Natural killer cell treated with Interleukin-12 subunit alpha and Interleukin-12 subunit beta and Interleukin-15 and Interleukin-18, amount 100 ng/mL, for 72 hours (primary cell): Measurements from ENCODE around the gene MRPL21. TPM values are rescaled to one million over a fixed set of nuclear protein-coding genes. Genes with fewer than 3 reads are reported as not detected.
"Not testable (repeated sequence)": the region's sequence is repeated elsewhere in the genome, so short reads cannot be mapped to it uniquely, and the experiment has no call there.

Experiments used
- ATAC-seq, 2 donors: fragments of 150-1000 bp; cut with Tn5 transposase in 1 of 2; sonication (Bioruptor Pico), chemical (Tn5 transposase) in 1 of 2; 2 replicates each; pipeline ENCODE4 v1.10.0; 2021
- DNase-seq: peaks from one replicate; pipeline ENCODE4 v3.0.0; 2022; ENCODE audit warnings: low spot score
- H3K27ac Mint-ChIP-seq, 2 donors: 1 replicate in 1 of 2; 2 replicates in 1 of 2; pipeline ENCODE4 v1.8.0; 2022; ENCODE audit warnings: mixed read lengths in 2 of 2, mild to moderate bottlenecking in 1 of 2, moderate library complexity in 1 of 2
- H3K27me3 Mint-ChIP-seq, 2 donors: 1 replicate in 1 of 2; 2 replicates in 1 of 2; pipeline ENCODE4 v1.8.0; 2022; ENCODE audit warnings: mixed read lengths in 2 of 2
- H3K36me3 Mint-ChIP-seq: one replicate; pipeline ENCODE4 v1.8.0; 2022; ENCODE audit warnings: mixed read lengths
- H3K4me1 Mint-ChIP-seq, 2 donors: 1 replicate in 1 of 2; 2 replicates in 1 of 2; pipeline ENCODE4 v1.8.0; 2022; ENCODE audit warnings: low read depth in 2 of 2, mixed read lengths in 2 of 2, mild to moderate bottlenecking in 1 of 2
- H3K4me3 Mint-ChIP-seq: one replicate; pipeline ENCODE4 v1.8.0; 2022; ENCODE audit warnings: mixed read lengths
- H3K9me3 Mint-ChIP-seq: 2 replicates; pipeline ENCODE4 v1.8.0; 2022; ENCODE audit warnings: mixed read lengths
- total RNA-seq, 2 donors: library from RNA; stranded (reverse); gene quantifications; one replicate each; pipeline ENCODE4 v1.2.3, GENCODE V29; 2022

Gene MRPL21
- total RNA-seq, 2 donors from 2014 or later: 57.6 to 108 TPM

DNA sequence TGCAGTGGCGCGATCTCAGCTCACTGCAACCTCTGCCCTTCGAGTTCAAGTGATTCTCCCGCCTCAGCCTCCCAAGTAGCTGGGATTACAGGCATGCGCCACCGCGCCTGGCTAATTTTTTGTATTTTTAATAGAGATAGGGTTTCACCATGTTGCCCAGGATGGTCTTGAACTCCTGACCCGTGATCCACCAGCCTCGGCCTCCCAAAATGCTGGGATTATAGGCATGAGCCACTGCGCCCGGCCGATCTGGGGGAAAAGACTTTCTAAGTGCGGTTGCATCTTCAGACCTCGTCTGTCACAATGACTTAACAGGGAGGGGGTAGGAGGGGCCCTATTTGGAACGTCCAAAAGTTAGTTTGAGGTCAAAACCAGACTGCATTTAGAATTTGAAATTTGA is 18.8 kb downstream of the MRPL21 start:
- not testable (repeated sequence) for H3K27me3 Mint-ChIP-seq, H3K9me3 Mint-ChIP-seq, ATAC-seq, H3K27ac Mint-ChIP-seq, DNase-seq, H3K4me3 Mint-ChIP-seq, H3K4me1 Mint-ChIP-seq, H3K36me3 Mint-ChIP-seq

DNA sequence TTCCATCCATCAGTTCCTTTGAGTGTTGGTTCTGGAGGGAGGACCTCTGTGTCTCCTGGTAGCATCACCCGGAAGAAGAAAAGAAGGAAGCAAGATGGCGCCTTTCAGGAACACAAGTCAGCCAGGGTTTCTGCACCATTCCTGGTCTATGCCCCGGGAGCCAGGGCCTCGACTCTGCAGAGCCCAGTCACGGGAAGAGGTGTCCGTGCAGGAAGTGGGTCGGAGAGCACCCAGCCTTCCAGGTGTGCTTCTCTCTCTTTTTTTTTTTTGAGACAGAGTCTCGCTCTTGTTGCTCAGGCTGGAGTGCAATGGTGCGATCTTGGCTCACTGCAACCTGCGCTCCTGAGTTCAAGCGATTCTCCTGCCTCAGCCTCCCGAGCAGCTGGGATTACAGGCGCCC is 21.2 kb downstream of the MRPL21 start:
- DNase-seq (no peak), ATAC-seq (no peak)
- H3K9me3 Mint-ChIP-seq: no peaks in the 10 kb centered on the region
- H3K36me3 Mint-ChIP-seq: no peaks in the 10 kb centered on the region
- H3K4me1 Mint-ChIP-seq: no peaks in the 10 kb centered on the region
- H3K27ac Mint-ChIP-seq: no peak overlapping the region
- no peak overlapping the region for H3K4me3 Mint-ChIP-seq
- H3K27me3 Mint-ChIP-seq: no peaks in the 10 kb centered on the region

- Mint-ChIP-seq H3K27me3 (no peaks in the 10 kb centered on the region), H3K4me1 (no peaks in the 10 kb centered on the region), H3K27ac (no peak overlapping the region), H3K4me3 (no peak overlapping the region), H3K9me3 (no peaks in the 10 kb centered on the region), H3K36me3 (no peaks in the 10 kb centered on the region)
- DNase-seq (no peak), ATAC-seq (no peak)
These were observed 22.3 kb downstream of the MRPL21 start for GRCh38 chr11:68881320-68881719.

DNA sequence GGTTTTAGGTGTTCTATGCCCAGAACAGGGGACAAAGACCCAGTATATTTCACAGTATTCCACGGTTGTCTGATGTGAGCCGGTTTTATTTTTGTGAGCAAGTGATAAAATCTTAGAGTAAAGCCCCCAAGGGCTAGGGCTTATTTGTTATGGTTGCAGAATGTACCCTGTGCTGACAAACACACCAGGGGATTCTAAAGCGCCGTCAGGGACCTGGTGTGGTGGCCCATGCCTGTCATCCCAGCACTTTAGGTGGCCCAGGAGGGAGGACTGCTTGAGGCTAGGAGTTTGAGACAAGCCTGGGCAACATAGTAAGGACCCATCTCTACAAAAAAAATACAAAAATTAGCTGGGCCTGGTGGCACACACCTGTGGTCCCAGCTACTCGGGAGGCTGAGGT is 22.8 kb downstream of the MRPL21 start:
- Mint-ChIP-seq H3K9me3 (no peaks in the 10 kb centered on the region), H3K4me1 (no peaks in the 10 kb centered on the region), H3K36me3 (no peaks in the 10 kb centered on the region)

GRCh38 chr11:68878022-68878421 is 25.6 kb downstream of the MRPL21 start:
- H3K36me3 Mint-ChIP-seq: no peaks in the 10 kb centered on the region
- H3K9me3 Mint-ChIP-seq: no peaks in the 10 kb centered on the region
- DNase-seq (no peak), ATAC-seq (no peak)
- H3K27ac Mint-ChIP-seq: no peak overlapping the region
- no peak overlapping the region for H3K4me3 Mint-ChIP-seq
- H3K4me1 Mint-ChIP-seq: no peaks in the 10 kb centered on the region
- peaks cover 0 to under 1% of the 10 kb centered on the region in 2 donors for H3K27me3 Mint-ChIP-seq

More for the DNA sequence above, 22.8 kb downstream of the MRPL21 start:
- DNase-seq (no peak), ATAC-seq (no peak)
- Mint-ChIP-seq H3K4me3 (no peak overlapping the region), H3K27me3 (no peaks in the 10 kb centered on the region), H3K27ac (no peak overlapping the region)

- Mint-ChIP-seq H3K27ac (no peak overlapping the region), H3K27me3 (peaks cover 21 to 23% of the 10 kb centered on the region in 2 donors), H3K36me3 (no peaks in the 10 kb centered on the region), H3K4me3 (no peak overlapping the region), H3K4me1 (peaks cover 9 to 18% of the 10 kb centered on the region in 2 donors), H3K9me3 (no peaks in the 10 kb centered on the region)
- DNase-seq (no peak), ATAC-seq (no peak)
These were observed 31.2 kb downstream of the MRPL21 start for GRCh38 chr11:68872216-68873003.

- peaks cover 9 to 18% of the 10 kb centered on the region in 2 donors for H3K4me1 Mint-ChIP-seq
- no peak for ATAC-seq
- no peak for DNase-seq
- H3K27ac Mint-ChIP-seq: peak overlapping the region in 1 of 2 donors; percentile 13
- H3K4me3 Mint-ChIP-seq: peak overlapping the region; percentile 98
- H3K9me3 Mint-ChIP-seq: no peaks in the 10 kb centered on the region
- no peaks in the 10 kb centered on the region for H3K36me3 Mint-ChIP-seq
- H3K27me3 Mint-ChIP-seq: peaks cover 21 to 23% of the 10 kb centered on the region in 2 donors
These were observed 33.2 kb downstream of the MRPL21 start for GRCh38 chr11:68870470-68870869.

DNA sequence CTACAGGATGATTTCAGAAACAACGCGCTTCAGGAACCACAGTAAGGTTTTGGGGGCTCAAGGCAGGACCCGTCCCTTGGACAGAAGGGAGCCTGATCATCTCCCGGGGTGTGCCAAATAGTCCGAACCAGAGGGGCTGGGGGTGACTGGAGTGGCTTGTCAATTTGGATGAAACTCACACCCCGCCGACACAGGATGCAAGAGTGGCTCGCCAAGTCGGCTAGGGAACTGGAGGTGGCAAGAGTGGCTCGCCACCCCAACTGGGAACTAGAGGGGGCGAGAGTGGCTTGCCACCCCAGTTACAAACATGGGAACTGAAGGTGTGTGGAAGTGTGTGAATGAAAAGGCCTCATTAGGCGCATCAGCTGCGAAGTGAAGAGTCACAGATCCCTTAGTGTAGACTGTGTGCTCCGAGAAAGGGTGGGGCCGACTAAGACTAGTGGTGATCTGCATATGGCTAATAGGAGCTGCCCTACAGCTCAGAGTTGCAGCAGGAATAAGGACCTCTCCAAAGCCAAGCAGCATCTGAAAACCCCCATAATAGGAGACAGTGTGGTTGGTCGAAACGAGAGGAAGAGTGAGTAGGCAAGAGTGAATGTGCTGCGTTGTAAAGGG is 35.3 kb downstream of the MRPL21 start:
- H3K27ac Mint-ChIP-seq: no peak overlapping the region
- no peak for DNase-seq
- peaks cover 9 to 18% of the 10 kb centered on the region in 2 donors for H3K4me1 Mint-ChIP-seq
- H3K27me3 Mint-ChIP-seq: peaks cover 21 to 23% of the 10 kb centered on the region in 2 donors
- no peaks in the 10 kb centered on the region for H3K36me3 Mint-ChIP-seq
- no peaks in the 10 kb centered on the region for H3K9me3 Mint-ChIP-seq
- peak overlapping the region; percentile 98 for H3K4me3 Mint-ChIP-seq
- ATAC-seq: no peak

GRCh38 chr11:68867066-68867465 is 36.6 kb downstream of the MRPL21 start:
- DNase-seq: no peak
- peaks cover 15 to 23% of the 10 kb centered on the region in 2 donors for H3K27me3 Mint-ChIP-seq
- peaks cover 9 to 18% of the 10 kb centered on the region in 2 donors for H3K4me1 Mint-ChIP-seq
- H3K27ac Mint-ChIP-seq: no peak overlapping the region
- ATAC-seq: no peak
- H3K36me3 Mint-ChIP-seq: no peaks in the 10 kb centered on the region
- no peaks in the 10 kb centered on the region for H3K9me3 Mint-ChIP-seq
- no peak overlapping the region for H3K4me3 Mint-ChIP-seq

DNA sequence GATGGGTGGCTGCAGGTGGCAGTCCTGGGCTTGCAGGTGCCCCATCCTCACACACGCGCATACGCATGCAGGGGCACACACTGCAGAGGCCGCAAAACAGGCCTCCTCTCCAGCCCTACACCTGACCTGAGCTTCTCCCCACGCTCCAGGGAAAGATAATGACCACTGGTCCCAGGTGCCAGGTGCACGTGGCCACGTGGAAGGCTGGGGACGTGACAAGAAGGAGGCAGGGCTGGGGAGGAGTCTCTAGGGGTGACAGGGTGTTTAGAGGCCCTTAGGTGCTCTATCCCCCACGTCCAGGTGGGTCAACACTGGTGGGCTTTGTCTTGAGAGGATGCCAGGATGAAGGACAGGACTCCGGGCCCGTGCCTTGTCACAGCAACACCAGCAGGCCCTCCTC is 38.4 kb downstream of the MRPL21 start:
- peaks cover 7 to 15% of the 10 kb centered on the region in 2 donors for H3K4me1 Mint-ChIP-seq
- no peak overlapping the region for H3K4me3 Mint-ChIP-seq
- H3K27ac Mint-ChIP-seq: no peak overlapping the region
- DNase-seq: no peak
- no peak for ATAC-seq
- no peaks in the 10 kb centered on the region for H3K36me3 Mint-ChIP-seq
- peaks cover 11 to 18% of the 10 kb centered on the region in 2 donors for H3K27me3 Mint-ChIP-seq
- H3K9me3 Mint-ChIP-seq: no peaks in the 10 kb centered on the region

GRCh38 chr11:68863553-68864265 is 39.9 kb downstream of the MRPL21 start:
- ATAC-seq (no peak), DNase-seq (no peak)
- no peak overlapping the region for H3K4me3 Mint-ChIP-seq
- H3K4me1 Mint-ChIP-seq: peaks cover 0 to 4% of the 10 kb centered on the region in 2 donors
- H3K27ac Mint-ChIP-seq: no peak overlapping the region
- H3K27me3 Mint-ChIP-seq: peaks cover 4 to 5% of the 10 kb centered on the region in 2 donors
- no peaks in the 10 kb centered on the region for H3K9me3 Mint-ChIP-seq
- no peaks in the 10 kb centered on the region for H3K36me3 Mint-ChIP-seq

- no peak for ATAC-seq
- Mint-ChIP-seq H3K9me3 (no peaks in the 10 kb centered on the region), H3K36me3 (no peaks in the 10 kb centered on the region), H3K4me1 (no peaks in the 10 kb centered on the region), H3K4me3 (no peak overlapping the region), H3K27me3 (no peaks in the 10 kb centered on the region), H3K27ac (no peak overlapping the region)
- no peak for DNase-seq
These were observed 41.2 kb downstream of the MRPL21 start for GRCh38 chr11:68862421-68862820.

DNA sequence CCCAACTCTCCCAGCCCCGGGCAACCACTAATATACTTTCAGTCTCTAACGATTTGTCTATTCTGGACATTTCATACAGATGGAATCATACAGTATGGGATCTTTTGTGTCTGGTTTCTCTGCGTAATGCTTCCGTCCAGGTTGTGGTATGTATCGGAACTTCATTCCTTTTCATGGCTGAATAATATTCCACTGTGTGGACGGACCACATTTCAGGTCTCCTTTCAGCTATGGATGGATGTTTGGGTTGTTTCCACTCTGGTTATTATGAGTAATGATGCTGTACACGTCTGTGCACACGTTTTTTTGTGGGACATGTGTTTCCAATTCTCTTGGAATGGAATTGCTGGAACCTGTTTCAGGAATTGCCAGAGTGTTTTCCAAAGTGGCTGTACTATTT is 44.5 kb downstream of the MRPL21 start:
- Mint-ChIP-seq H3K36me3 (no peaks in the 10 kb centered on the region), H3K27me3 (peaks cover 1 to 2% of the 10 kb centered on the region in 2 donors), H3K9me3 (no peaks in the 10 kb centered on the region), H3K4me3 (no peak overlapping the region), H3K4me1 (peaks cover 0 to 3% of the 10 kb centered on the region in 2 donors), H3K27ac (no peak overlapping the region)
- DNase-seq (no peak), ATAC-seq (no peak)

GRCh38 chr11:68857037-68857586 is 46.5 kb downstream of the MRPL21 start:
- Mint-ChIP-seq H3K4me3 (no peak overlapping the region), H3K27me3 (peaks cover 13 to 19% of the 10 kb centered on the region in 2 donors), H3K9me3 (no peaks in the 10 kb centered on the region), H3K4me1 (peaks cover 0 to 12% of the 10 kb centered on the region in 2 donors), H3K36me3 (no peaks in the 10 kb centered on the region), H3K27ac (no peak overlapping the region)
- DNase-seq (no peak), ATAC-seq (no peak)
